B cell (primary cell): ENCODE measurements around the gene TMEM247. TPM values are rescaled to one million over a fixed set of nuclear protein-coding genes. Genes with fewer than 3 reads are reported as not detected.

Experiments used
- ATAC-seq: fragments of 200-7000 bp; cut with Tn5 transposase; one replicate; pipeline ENCODE4 v1.10.0; 2021; ENCODE audit warnings: low read depth, mild to moderate bottlenecking, moderate number of reproducible peaks, moderate library complexity
- CTCF ChIA-PET: fragments of 350-600 bp; sonication (Branson Sonifier 250); formaldehyde crosslinking; loops from one replicate; lab custom pipeline; 2021; ENCODE audit warnings: antibody characterized with exemption, inconsistent platforms; lab: Charles Lee
- POLR2A ChIA-PET: fragments of 350-600 bp; sonication (Branson Sonifier 250); formaldehyde crosslinking; loops from one replicate; lab custom pipeline; 2021; ENCODE audit warnings: antibody characterized with exemption; lab: Charles Lee
- DNase-seq: peaks from one replicate; pipeline ENCODE4 v3.0.0; 2013
- H2AFZ ChIP-seq: 2 replicates; pipeline ENCODE4 v1.6.1; 2012; ENCODE audit warnings: mild to moderate bottlenecking, low read depth, low read length; ENCODE audit not compliant: insufficient read depth, poor library complexity, severe bottlenecking
- H3K27ac ChIP-seq, 2 donors: 1 replicate in 1 of 2; 2 replicates in 1 of 2; pipeline ENCODE4 v1.5.1; 2012 to 2013; ENCODE audit warnings: low read length in 2 of 2, mild to moderate bottlenecking in 2 of 2, moderate library complexity in 1 of 2
- H3K27me3 ChIP-seq, 4 experiments: fragments of 200-600 bp in 1 of 4; sonication (generic) in 1 of 4; replicated peaks in 1 of 4; 1 replicate in 2 of 4; 2 replicates in 2 of 4; pipeline versions ENCODE4 v1.6.1 to v1.7.0; 2013 to 2016; ENCODE audit warnings: low read length in 3 of 4, mild to moderate bottlenecking in 2 of 4, mixed read lengths in 1 of 4, moderate library complexity in 1 of 4; ENCODE audit not compliant: insufficient read depth in 4 of 4, control insufficient read depth in 3 of 4; ENCODE audit errors: control extremely low read depth in 1 of 4
- H3K36me3 ChIP-seq, 2 experiments: replicated peaks in 1 of 2; 1 replicate in 1 of 2; 2 replicates in 1 of 2; pipeline versions ENCODE4 v1.6.1 to v1.7.1; 2013; ENCODE audit warnings: low read length in 1 of 2; ENCODE audit not compliant: insufficient read depth in 2 of 2, control insufficient read depth in 1 of 2; ENCODE audit errors: control extremely low read depth in 1 of 2, extremely low read depth in 1 of 2
- H3K4me1 ChIP-seq, 2 donors: fragments of 200-600 bp in 1 of 2; sonication (generic) in 1 of 2; 1 replicate in 1 of 2; 2 replicates in 1 of 2; pipeline versions ENCODE4 v1.5.1 to v1.6.1; 2013 to 2017; ENCODE audit warnings: low read length in 2 of 2; ENCODE audit not compliant: control insufficient read depth in 2 of 2, insufficient read depth in 2 of 2
- H3K4me2 ChIP-seq: replicated peaks from 2 replicates; pipeline ENCODE3; 2012; ENCODE audit warnings: mild to moderate bottlenecking, low read depth, low read length; ENCODE audit not compliant: poor library complexity, severe bottlenecking
- H3K4me3 ChIP-seq, 5 experiments: fragments of 200-600 bp in 1 of 5; sonication (generic) in 1 of 5; 1 replicate in 3 of 5; 2 replicates in 2 of 5; pipeline versions ENCODE4 v1.5.1 to v1.7.0; 2011 to 2016; ENCODE audit warnings: low read length in 4 of 5, mild to moderate bottlenecking in 4 of 5, low read depth in 2 of 5, control low read depth in 1 of 5, moderate library complexity in 1 of 5; ENCODE audit not compliant: insufficient read depth in 1 of 5; ENCODE audit errors: control extremely low read depth in 1 of 5, extremely low read depth in 1 of 5
- H3K79me2 ChIP-seq: fragments of 200-600 bp; sonication (generic); one replicate; pipeline ENCODE4 v1.6.0; 2016; ENCODE audit warnings: low read length; ENCODE audit not compliant: control insufficient read depth, insufficient read depth
- H3K9ac ChIP-seq: fragments of 200-600 bp; sonication (generic); 2 replicates; pipeline ENCODE4 v1.6.1; 2017; ENCODE audit warnings: mild to moderate bottlenecking, low read length, moderate library complexity
- H3K9me3 ChIP-seq, 3 donors: one replicate each; pipeline versions ENCODE4 v1.6.1 to v1.7.1; 2013; ENCODE audit warnings: low read length in 2 of 3; ENCODE audit not compliant: control insufficient read depth in 2 of 3, insufficient read depth in 1 of 3; ENCODE audit errors: control extremely low read depth in 1 of 3
- H4K20me1 ChIP-seq: 2 replicates; pipeline ENCODE4 v1.6.0; 2012; ENCODE audit warnings: mild to moderate bottlenecking, low read length; ENCODE audit not compliant: insufficient read depth, control insufficient read depth, poor library complexity, severe bottlenecking
- H3K27ac Mint-ChIP-seq: one replicate; pipeline ENCODE4 v1.8.0; 2021; ENCODE audit warnings: mixed read lengths
- H3K27me3 Mint-ChIP-seq: one replicate; pipeline ENCODE4 v1.8.0; 2021; ENCODE audit warnings: mixed read lengths
- H3K4me1 Mint-ChIP-seq: one replicate; pipeline ENCODE4 v1.8.0; 2021; ENCODE audit warnings: mixed read lengths
- H3K4me3 Mint-ChIP-seq: one replicate; pipeline ENCODE4 v1.8.0; 2021; ENCODE audit warnings: mixed read lengths
- H3K9me3 Mint-ChIP-seq: one replicate; pipeline ENCODE4 v1.8.0; 2022; ENCODE audit warnings: mixed read lengths; ENCODE audit not compliant: insufficient read depth
- EZH2 ChIP-seq: IDR thresholded peaks from 2 replicates; pipeline ENCODE4 v1.6.1; 2012; ENCODE audit warnings: borderline replicate concordance, low read depth, mild to moderate bottlenecking, moderate library complexity, low read length; ENCODE audit not compliant: insufficient read depth, poor library complexity, severe bottlenecking
- intact Hi-C: fragments of 100-400 bp; cut with micrococcal nuclease; formaldehyde crosslinking; loops from one replicate; pipeline ENCODE4 v1.10.0; 2022
- polyA plus RNA-seq: library from polyadenylated mRNA; depleted of rRNA; stranded (reverse); fragments of >200 nt; gene quantifications from 2 replicates; pipeline ENCODE4 v1.2.3, GENCODE V29; 2012
- small RNA-seq: library from RNA; depleted of rRNA; stranded (forward); fragments of <200 nt; gene quantifications from one replicate; pipeline ENCODE3, GENCODE V24; 2012; ENCODE audit warnings: low replicate concordance, low read depth; ENCODE audit not compliant: insufficient read length
- total RNA-seq, 2 donors: library from RNA; stranded (reverse); fragments of 120-200 nt in 1 of 2; gene quantifications; 1 replicate in 1 of 2; 2 replicates in 1 of 2; pipeline versions ENCODE4 v1.2.3 to v1.2.4, GENCODE V29; 2013 to 2022

TMEM247 gene
- total and polyA plus RNA-seq, 2 donors (not counting 1 experiment from before 2014, with no cell fraction given), result not detected

DNA sequence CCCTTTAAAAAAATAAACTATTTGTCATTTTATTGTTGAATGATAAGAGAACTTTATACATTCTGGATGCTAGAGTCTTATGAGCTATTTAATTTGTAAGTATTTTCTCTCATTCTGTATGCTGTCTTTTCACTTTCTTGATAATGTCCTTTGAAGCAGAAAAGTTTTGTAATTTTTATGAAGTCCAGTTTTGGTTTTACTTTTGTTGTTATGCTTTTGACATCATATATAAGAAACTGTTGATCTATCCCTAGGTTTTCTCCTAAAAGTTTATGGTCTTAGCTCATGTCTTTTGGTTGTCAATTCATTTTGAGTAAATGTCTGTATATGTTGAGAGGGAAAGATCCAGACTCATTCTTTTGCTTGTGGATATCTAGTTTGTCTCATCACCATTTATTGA lies 52.5 kb downstream of the TMEM247 start:
- ChIA-PET CTCF (interaction anchor here (1.4 kb wide), 1 partner anchor 9 kb away, joined by 5 read pairs; no protein-coding TSS in a partner anchor), POLR2A (no interaction called here)
- H3K79me2 ChIP-seq, result no peaks in the 10 kb centered on the region
- no peak for ATAC-seq
- no peak overlapping the region for H3K4me2 ChIP-seq
- H3K9ac ChIP-seq, result no peak overlapping the region
- H3K9me3 ChIP-seq, result peaks cover 2 to 16% (median 12%) of the 10 kb centered on the region in 3 donors
- Mint-ChIP-seq H3K27me3 (no peaks in the 10 kb centered on the region), H3K27ac (no peak overlapping the region), H3K4me1 (peaks cover 25% of the 10 kb centered on the region), H3K9me3 (peaks cover 3% of the 10 kb centered on the region), H3K4me3 (no peak overlapping the region)
- H2AFZ ChIP-seq, result no peak overlapping the region
- H3K36me3 ChIP-seq, result no peaks in the 10 kb centered on the region
- intact Hi-C loops, result no loop called here
- H4K20me1 ChIP-seq, result no peaks in the 10 kb centered on the region
- no peaks in the 10 kb centered on the region for H3K27me3 ChIP-seq
- no peak overlapping the region for H3K4me3 ChIP-seq
- DNase-seq, result no peak
- H3K27ac ChIP-seq, result no peak overlapping the region
- H3K4me1 ChIP-seq, result peaks cover 25 to 26% of the 10 kb centered on the region in 2 donors
- no peak for TF ChIP-seq EZH2

Small RNAs within 50 kb of the gene (small RNA-seq; reads per million reads assigned to genes)
- not detected for gene RN7SL817P

Other genes with a start within 250 kb of the TMEM247 start
- 0.37 and 1.0 TPM in 2 replicates for gene EPAS1, start 182.2 kb upstream of the TMEM247 start, total RNA-seq
- gene EPAS1, start 182.2 kb upstream of the TMEM247 start, polyA plus RNA-seq, result 0.06 and 0.32 TPM in 2 replicates
- gene RHOQ, start 62.9 kb downstream of the TMEM247 start, total RNA-seq, result 107 and 115 TPM in 2 replicates
- 87.1 and 101 TPM in 2 replicates for gene RHOQ, start 62.9 kb downstream of the TMEM247 start, polyA plus RNA-seq
- 8.2 and 9.5 TPM in 2 replicates for gene ATP6V1E2, start 63.0 kb downstream of the TMEM247 start, total RNA-seq
- 12.2 and 12.9 TPM in 2 replicates for gene ATP6V1E2, start 63.0 kb downstream of the TMEM247 start, polyA plus RNA-seq
- 26.6 and 28.9 TPM in 2 replicates for gene PIGF, start 137.5 kb downstream of the TMEM247 start, total RNA-seq
- gene PIGF, start 137.5 kb downstream of the TMEM247 start, polyA plus RNA-seq, result 14.5 and 15.6 TPM in 2 replicates
- 21.3 and 22.8 TPM in 2 replicates for gene CRIPT, start 137.7 kb downstream of the TMEM247 start, total RNA-seq
- gene CRIPT, start 137.7 kb downstream of the TMEM247 start, polyA plus RNA-seq, result 2.9 and 3.2 TPM in 2 replicates
- 21.2 and 23.1 TPM in 2 replicates for gene SOCS5, start 219.7 kb downstream of the TMEM247 start, total RNA-seq
- gene SOCS5, start 219.7 kb downstream of the TMEM247 start, polyA plus RNA-seq, result 8.8 TPM in 2 replicates